Progenitor cell of endocrine pancreas (in vitro differentiated cells): ENCODE results near the gene GRK5. TPM values are rescaled to one million over a fixed set of nuclear protein-coding genes. Genes with fewer than 3 reads are reported as not detected.
"Not testable (repeated sequence)": the region's sequence is repeated elsewhere in the genome, so short reads cannot be mapped to it uniquely, and the experiment has no call there.

Source experiments
- DNase-seq: peaks from one replicate; pipeline ENCODE4 v3.0.0; 2021; ENCODE audit warnings: low spot score; ENCODE audit not compliant: unreplicated experiment
- H3K27ac Mint-ChIP-seq: 2 replicates; pipeline ENCODE4 v1.8.0; 2021; ENCODE audit warnings: mild to moderate bottlenecking, moderate library complexity, mixed read lengths
- H3K27me3 Mint-ChIP-seq: 2 replicates; pipeline ENCODE4 v1.8.0; 2021; ENCODE audit warnings: mixed read lengths
- H3K36me3 Mint-ChIP-seq: 2 replicates; pipeline ENCODE4 v1.8.0; 2022; ENCODE audit warnings: mixed read lengths; ENCODE audit not compliant: insufficient read depth
- H3K4me1 Mint-ChIP-seq: 2 replicates; pipeline ENCODE4 v1.8.0; 2021; ENCODE audit warnings: low read depth, mixed read lengths
- H3K4me3 Mint-ChIP-seq: 2 replicates; pipeline ENCODE4 v1.8.0; 2021; ENCODE audit warnings: low read depth, mild to moderate bottlenecking, moderate library complexity, mixed read lengths
- H3K9me3 Mint-ChIP-seq: 2 replicates; pipeline ENCODE4 v1.8.0; 2021; ENCODE audit warnings: low read depth, mixed read lengths
- CTCF ChIP-seq: fragments of 200-600 bp; sonication (generic); IDR thresholded peaks from one replicate; pipeline ENCODE4 v1.5.0; 2021; ENCODE audit warnings: antibody characterized with exemption, mild to moderate bottlenecking; ENCODE audit not compliant: unreplicated experiment
- total RNA-seq: library from RNA; stranded (reverse); gene quantifications from 2 replicates; pipeline ENCODE4 v1.2.1, GENCODE V29; 2021

GRK5 gene
- total RNA-seq, 1 donor from 2014 or later, result 21.6 TPM

- Mint-ChIP-seq H3K27me3 (no peaks in the 10 kb centered on the region), H3K4me3 (peak overlapping the region; percentile 53), H3K9me3 (no peaks in the 10 kb centered on the region), H3K36me3 (no peaks in the 10 kb centered on the region), H3K27ac (peak overlapping the region; percentile 91), H3K4me1 (peaks cover 35% of the 10 kb centered on the region)
- DNase-seq, result no peak
- TF ChIP-seq CTCF, result no peak
Measured at GRCh38 chr10:119222966-119223386, 15.6 kb downstream of the GRK5 start.

GRCh38 chr10:119225083-119225658 lies 17.8 kb downstream of the GRK5 start:
- H3K9me3 Mint-ChIP-seq, result no peaks in the 10 kb centered on the region

DNA sequence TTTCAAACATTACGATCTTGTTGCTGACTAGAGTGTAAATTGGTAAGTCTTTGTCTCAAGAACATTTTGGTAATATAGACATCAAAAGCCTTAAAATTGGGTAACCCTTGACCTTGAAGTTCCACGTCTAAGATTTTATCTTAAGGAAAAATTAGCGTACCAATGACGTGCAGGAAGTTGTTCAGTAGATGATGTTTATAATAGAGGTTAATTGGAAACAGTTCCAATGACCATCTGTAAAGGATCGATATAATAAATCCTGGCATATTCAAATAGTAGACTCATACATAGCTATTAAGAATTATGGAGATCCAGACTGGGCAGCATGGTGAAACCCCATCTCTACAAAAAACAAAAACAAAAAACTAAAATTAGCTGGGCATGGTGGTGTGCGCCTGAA lies 20.5 kb downstream of the GRK5 start:
- Mint-ChIP-seq H3K4me3 (no peak overlapping the region), H3K36me3 (peaks cover 12% of the 10 kb centered on the region), H3K9me3 (peaks cover 16% of the 10 kb centered on the region), H3K4me1 (peaks cover 12% of the 10 kb centered on the region), H3K27me3 (no peaks in the 10 kb centered on the region), H3K27ac (no peak overlapping the region)
- no peak for TF ChIP-seq CTCF
- DNase-seq, result no peak

More at GRCh38 chr10:119225083-119225658, 17.8 kb downstream of the GRK5 start:
- H3K36me3 Mint-ChIP-seq, result peaks cover 4% of the 10 kb centered on the region
- H3K27ac Mint-ChIP-seq, result peak overlapping the region; percentile 37
- H3K4me1 Mint-ChIP-seq, result peaks cover 29% of the 10 kb centered on the region
- no peak for TF ChIP-seq CTCF
- DNase-seq, result no peak
- no peaks in the 10 kb centered on the region for H3K27me3 Mint-ChIP-seq
- H3K4me3 Mint-ChIP-seq, result no peak overlapping the region

DNA sequence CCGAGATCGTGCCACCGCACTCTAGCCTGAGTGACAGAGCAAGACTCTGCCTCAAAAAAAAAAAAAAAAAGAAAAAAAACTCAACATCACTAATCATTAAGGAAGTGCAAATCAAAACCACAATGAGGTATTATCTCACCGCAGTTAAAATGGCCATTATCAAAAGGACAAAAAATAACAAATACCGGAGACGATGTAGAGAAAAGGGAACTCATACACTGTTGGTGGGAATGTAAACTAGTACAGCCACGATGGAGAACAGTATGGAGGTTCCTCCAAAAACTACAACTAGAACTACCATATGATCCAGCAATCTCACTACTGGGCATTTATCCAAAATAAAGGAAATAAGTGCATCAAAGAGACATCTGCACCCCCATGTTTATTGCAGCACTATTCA lies 24.3 kb downstream of the GRK5 start:
- DNase-seq, result no peak
- Mint-ChIP-seq H3K4me3 (no peak overlapping the region), H3K9me3 (peaks cover 16% of the 10 kb centered on the region), H3K4me1 (peaks cover 17% of the 10 kb centered on the region), H3K36me3 (peaks cover 14% of the 10 kb centered on the region), H3K27me3 (no peaks in the 10 kb centered on the region), H3K27ac (no peak overlapping the region)
- no peak for TF ChIP-seq CTCF

- Mint-ChIP-seq H3K27ac (peak overlapping the region; percentile 41), H3K9me3 (peaks cover 16% of the 10 kb centered on the region), H3K4me1 (peaks cover 25% of the 10 kb centered on the region), H3K36me3 (peaks cover 14% of the 10 kb centered on the region)
- not testable (repeated sequence) for DNase-seq, H3K27me3 Mint-ChIP-seq, H3K4me3 Mint-ChIP-seq
Measured at GRCh38 chr10:119232439-119232838, 25.1 kb downstream of the GRK5 start.

- TF ChIP-seq CTCF, result no peak
- peaks cover 33% of the 10 kb centered on the region for H3K4me1 Mint-ChIP-seq
- H3K36me3 Mint-ChIP-seq, result peaks cover 14% of the 10 kb centered on the region
- peak overlapping the region; percentile 94 for H3K27ac Mint-ChIP-seq
- no peaks in the 10 kb centered on the region for H3K27me3 Mint-ChIP-seq
- H3K4me3 Mint-ChIP-seq, result no peak overlapping the region
- DNase-seq, result no peak
- peaks cover 16% of the 10 kb centered on the region for H3K9me3 Mint-ChIP-seq
Measured at GRCh38 chr10:119233123-119233820, 25.9 kb downstream of the GRK5 start.
